Osteoblast (primary cell): Measurements from ENCODE around the gene PRR23E. TPM values are rescaled to one million over a fixed set of nuclear protein-coding genes. Genes with fewer than 3 reads are reported as not detected.

Experiments used
- DNase-seq: peaks from one replicate; pipeline ENCODE4 v3.0.0; 2011; ENCODE audit warnings: low spot score, mixed read lengths; ENCODE audit not compliant: insufficient read length; ENCODE audit errors: missing footprints
- H2AFZ ChIP-seq: 2 replicates; pipeline ENCODE4 v1.6.0; 2011; ENCODE audit warnings: mild to moderate bottlenecking, low read length
- H3K27ac ChIP-seq: 2 replicates; pipeline ENCODE4 v1.5.1; 2011; ENCODE audit warnings: mild to moderate bottlenecking, low read depth, low read length, moderate library complexity
- H3K27me3 ChIP-seq: 2 replicates; pipeline ENCODE4 v1.6.0; 2012; ENCODE audit warnings: mild to moderate bottlenecking, control low read depth, inconsistent platforms, low read length, moderate library complexity; ENCODE audit not compliant: insufficient read depth
- H3K36me3 ChIP-seq: 2 replicates; pipeline ENCODE4 v1.5.1; 2011; ENCODE audit warnings: mild to moderate bottlenecking, low read length, control low read depth, moderate library complexity; ENCODE audit not compliant: insufficient read depth
- H3K4me1 ChIP-seq: 2 replicates; pipeline ENCODE4 v1.5.1; 2011; ENCODE audit warnings: mild to moderate bottlenecking, low read length, control low read depth, moderate library complexity; ENCODE audit not compliant: insufficient read depth
- H3K4me2 ChIP-seq: 2 replicates; pipeline ENCODE4 v1.6.0; 2011; ENCODE audit warnings: mild to moderate bottlenecking, low read length; ENCODE audit not compliant: insufficient read depth
- H3K4me3 ChIP-seq: fragments of 200-600 bp; sonication (generic); 3 replicates; pipeline ENCODE4 v1.5.1; 2012; ENCODE audit warnings: mild to moderate bottlenecking, low read length, inconsistent platforms; ENCODE audit not compliant: insufficient read depth
- H3K79me2 ChIP-seq: 2 replicates; pipeline ENCODE4 v1.6.0; 2012; ENCODE audit warnings: mild to moderate bottlenecking, low read length, control low read depth, inconsistent platforms; ENCODE audit not compliant: insufficient read depth
- H3K9me3 ChIP-seq: 2 replicates; pipeline ENCODE4 v1.5.1; 2011; ENCODE audit warnings: low read depth, low read length, control low read depth
- H4K20me1 ChIP-seq: 2 replicates; pipeline ENCODE4 v1.6.0; 2012; ENCODE audit warnings: mild to moderate bottlenecking, low read length, control low read depth; ENCODE audit not compliant: insufficient read depth
- CTCF ChIP-seq: IDR thresholded peaks from 2 replicates; pipeline ENCODE4 v1.5.1; 2011; ENCODE audit warnings: mild to moderate bottlenecking, low read depth, low read length, moderate library complexity; ENCODE audit errors: extremely low read depth
- total RNA-seq: library from RNA; depleted of rRNA; stranded (reverse); fragments of >200 nt; gene quantifications from 2 replicates; pipeline ENCODE4 v1.2.3, GENCODE V29; 2012

Gene PRR23E
- total RNA-seq, 1 donor = not detected

- no peak overlapping the region for H3K4me3 ChIP-seq
- peaks cover 2% of the 10 kb centered on the region for H4K20me1 ChIP-seq
- H3K9me3 ChIP-seq = no peaks in the 10 kb centered on the region
- no peaks in the 10 kb centered on the region for H3K79me2 ChIP-seq
- no peaks in the 10 kb centered on the region for H3K4me1 ChIP-seq
- TF ChIP-seq CTCF = no peak
- no peak overlapping the region for H3K4me2 ChIP-seq
- H2AFZ ChIP-seq = no peak overlapping the region
- no peaks in the 10 kb centered on the region for H3K36me3 ChIP-seq
- no peak for DNase-seq
- no peak overlapping the region for H3K27ac ChIP-seq
- H3K27me3 ChIP-seq = peaks cover 13% of the 10 kb centered on the region
These were observed 844 bp downstream of the PRR23E start for GRCh38 chr3:127193775-127194174.

- Histone ChIP-seq H3K27me3 (peaks cover 20% of the 10 kb centered on the region), H3K79me2 (no peaks in the 10 kb centered on the region)
- no peak for TF ChIP-seq CTCF
These were observed 1.8 kb downstream of the PRR23E start for GRCh38 chr3:127194601-127195187.

GRCh38 chr3:127195417-127195816 is 2.5 kb downstream of the PRR23E start:
- H3K79me2 ChIP-seq = no peaks in the 10 kb centered on the region
- no peak for TF ChIP-seq CTCF
- no peaks in the 10 kb centered on the region for H3K36me3 ChIP-seq
- H4K20me1 ChIP-seq = peaks cover 2% of the 10 kb centered on the region
- no peaks in the 10 kb centered on the region for H3K9me3 ChIP-seq
- no peak overlapping the region for H2AFZ ChIP-seq
- peaks cover 27% of the 10 kb centered on the region for H3K27me3 ChIP-seq
- DNase-seq = no peak
- H3K4me3 ChIP-seq = no peak overlapping the region
- H3K4me2 ChIP-seq = no peak overlapping the region
- no peaks in the 10 kb centered on the region for H3K4me1 ChIP-seq
- no peak overlapping the region for H3K27ac ChIP-seq

More at GRCh38 chr3:127194601-127195187, 1.8 kb downstream of the PRR23E start:
- H3K36me3 ChIP-seq = no peaks in the 10 kb centered on the region
- H3K27ac ChIP-seq = no peak overlapping the region
- no peaks in the 10 kb centered on the region for H3K4me1 ChIP-seq
- H3K4me2 ChIP-seq = no peak overlapping the region
- no peak overlapping the region for H3K4me3 ChIP-seq
- no peak for DNase-seq
- no peak overlapping the region for H2AFZ ChIP-seq
- peaks cover 2% of the 10 kb centered on the region for H4K20me1 ChIP-seq
- H3K9me3 ChIP-seq = no peaks in the 10 kb centered on the region

GRCh38 chr3:127196002-127196401 is 3.1 kb downstream of the PRR23E start:
- Histone ChIP-seq H3K79me2 (no peaks in the 10 kb centered on the region), H3K27me3 (peaks cover 32% of the 10 kb centered on the region), H3K4me2 (no peak overlapping the region), H3K4me1 (no peaks in the 10 kb centered on the region), H3K9me3 (no peaks in the 10 kb centered on the region), H3K27ac (no peak overlapping the region), H2AFZ (no peak overlapping the region), H3K4me3 (no peak overlapping the region), H4K20me1 (peaks cover 2% of the 10 kb centered on the region), H3K36me3 (no peaks in the 10 kb centered on the region)
- DNase-seq = no peak
- no peak for TF ChIP-seq CTCF
